H1 (cell line): ENCODE measurements around the gene ANKRD13C. TPM values are rescaled to one million over a fixed set of nuclear protein-coding genes. Genes with fewer than 3 reads are reported as not detected.

Experiments
- CHD2 ChIP-seq: IDR thresholded peaks from 2 replicates; pipeline ENCODE4 v1.6.1; 2012; ENCODE audit warnings: low read length, improper control_type of control experiment
- YY1 ChIP-seq: IDR thresholded peaks from 2 replicates; pipeline ENCODE4 v1.6.1; 2011; ENCODE audit warnings: low read depth, mild to moderate bottlenecking, low read length
- polyA plus RNA-seq, 7 experiments: library from polyadenylated mRNA; depleted of rRNA in 3 of 7; stranded (reverse) in 5 of 7; unstranded in 2 of 7; fragments of >200 nt in 5 of 7; fragments of 200-250 nt in 2 of 7; gene quantifications; 1 replicate in 5 of 7; 2 replicates in 1 of 7; 4 replicates in 1 of 7; pipeline versions ENCODE4 v1.2.1 to v1.2.3, GENCODE V29; 2011 to 2013; ENCODE audit warnings: missing spikeins in 2 of 7, mixed read lengths in 2 of 7
- total RNA-seq: library from RNA; stranded (reverse); fragmentation: NEBNext Ultra II Directional; extraction: Animal tissue kit (Norgen Biotek cat#: 25700); gene quantifications from 2 replicates; pipeline ENCODE4 v1.2.1, GENCODE V29; 2021

The ANKRD13C gene
- total and polyA plus RNA-seq, 2 of the 8 experiments (the other 6 are each of a cell fraction or from before 2014, with no cell fraction given) = 4.8 to 21.7 TPM

DNA sequence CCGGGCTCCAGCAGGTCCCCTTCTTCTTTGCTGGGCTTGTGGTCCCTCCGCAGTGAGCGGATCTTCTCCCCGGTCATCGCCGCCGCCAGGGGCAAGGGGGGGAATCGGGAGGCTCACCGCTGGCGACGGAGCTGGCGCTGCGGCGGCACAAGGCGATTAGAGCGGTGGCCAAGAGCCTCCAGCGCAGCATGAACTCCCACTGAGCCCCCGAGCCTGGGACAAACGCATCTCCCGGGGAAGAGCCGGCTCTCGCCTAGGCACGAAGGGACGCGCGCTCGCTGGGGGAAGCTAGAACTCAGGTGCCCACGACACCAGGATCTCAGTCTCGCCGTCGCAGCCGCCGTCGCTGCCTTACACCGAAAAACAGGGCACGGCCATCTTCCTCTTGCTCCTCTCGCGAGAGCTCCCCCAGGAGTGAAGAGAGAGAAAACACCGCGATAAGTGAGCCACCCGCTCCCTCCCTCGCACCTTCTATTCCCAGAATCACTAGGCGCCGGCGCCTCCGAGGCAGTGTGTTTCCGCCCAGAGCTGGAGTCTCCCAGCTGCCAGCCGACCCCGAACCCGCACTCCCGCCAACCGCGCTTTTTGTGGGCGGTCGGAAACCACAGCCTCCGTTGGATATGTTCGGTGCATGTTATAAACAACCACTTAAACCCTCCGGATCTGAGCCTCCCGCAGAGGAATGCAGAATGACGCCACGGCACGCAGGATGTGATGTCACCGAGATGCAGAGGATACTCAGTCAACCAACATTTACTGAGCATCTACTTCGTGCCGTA, at the start of gene ANKRD13C (continued):
- TF ChIP-seq YY1 (peak; percentile 95), CHD2 (peak; percentile 97)
